CD14-positive monocyte (primary cell): Measurements from ENCODE around the gene SF3A1. TPM values are rescaled to one million over a fixed set of nuclear protein-coding genes. Genes with fewer than 3 reads are reported as not detected.
A peak's percentile ranks its signal among the peaks of the same experiment; 100 is the strongest.

Experiments
- DNase-seq, 3 donors: peaks; one replicate each; pipeline ENCODE4 v3.0.0-alpha.2; 2011 to 2022
- H2AFZ ChIP-seq: 2 replicates; pipeline ENCODE4 v1.6.0; 2012; ENCODE audit warnings: mild to moderate bottlenecking, low read depth, low read length, inconsistent platforms; ENCODE audit not compliant: insufficient read depth, poor library complexity, severe bottlenecking
- H3K27ac ChIP-seq, 2 donors: 1 replicate in 1 of 2; 2 replicates in 1 of 2; pipeline ENCODE4 v1.5.1; 2012 to 2013; ENCODE audit warnings: low read length in 2 of 2, control low read depth in 1 of 2, inconsistent platforms in 1 of 2, low read depth in 1 of 2, mild to moderate bottlenecking in 1 of 2
- H3K27me3 ChIP-seq, 2 donors: one replicate each; pipeline versions ENCODE4 v1.6.0 to v1.6.1; 2011 to 2013; ENCODE audit warnings: low read length in 2 of 2; ENCODE audit not compliant: control insufficient read depth in 2 of 2, insufficient read depth in 2 of 2
- H3K36me3 ChIP-seq, 2 donors: replicated peaks in 1 of 2; 1 replicate in 1 of 2; 2 replicates in 1 of 2; pipeline versions ENCODE4 v1.5.1 to v1.6.1; 2012 to 2013; ENCODE audit warnings: low read length in 2 of 2, control low read depth in 1 of 2, inconsistent platforms in 1 of 2, mild to moderate bottlenecking in 1 of 2; ENCODE audit not compliant: insufficient read depth in 2 of 2, control insufficient read depth in 1 of 2
- H3K4me1 ChIP-seq, 2 donors: 1 replicate in 1 of 2; 2 replicates in 1 of 2; pipeline versions ENCODE4 v1.5.1 to v1.6.1; 2012 to 2013; ENCODE audit warnings: low read length in 2 of 2, control low read depth in 1 of 2, inconsistent platforms in 1 of 2, mild to moderate bottlenecking in 1 of 2, moderate library complexity in 1 of 2; ENCODE audit not compliant: insufficient read depth in 2 of 2, control insufficient read depth in 1 of 2
- H3K4me2 ChIP-seq: replicated peaks from 2 replicates; pipeline ENCODE3; 2012; ENCODE audit warnings: low read length, moderate library complexity, mild to moderate bottlenecking; ENCODE audit not compliant: poor library complexity, severe bottlenecking; ENCODE audit errors: extremely low read depth
- H3K4me3 ChIP-seq, 3 experiments: fragments of 200-600 bp in 1 of 3; sonication (generic) in 1 of 3; replicated peaks in 1 of 3; 1 replicate in 2 of 3; 2 replicates in 1 of 3; pipeline ENCODE4 v1.5.1; 2011 to 2013; ENCODE audit warnings: low read length in 3 of 3, mild to moderate bottlenecking in 3 of 3, control low read depth in 2 of 3, low read depth in 2 of 3, inconsistent platforms in 1 of 3, moderate library complexity in 1 of 3
- H3K79me2 ChIP-seq: 2 replicates; pipeline ENCODE4 v1.6.0; 2012; ENCODE audit warnings: mild to moderate bottlenecking, control low read depth, inconsistent platforms, low read length, moderate library complexity; ENCODE audit not compliant: insufficient read depth
- H3K9ac ChIP-seq: 2 replicates; pipeline ENCODE4 v1.6.0; 2017; ENCODE audit warnings: low read length, mild to moderate bottlenecking; ENCODE audit not compliant: insufficient read depth, poor library complexity, severe bottlenecking
- H3K9me3 ChIP-seq, 2 donors: replicated peaks in 1 of 2; 1 replicate in 1 of 2; 2 replicates in 1 of 2; pipeline versions ENCODE4 v1.5.1 to v1.6.1; 2012 to 2013; ENCODE audit warnings: low read length in 2 of 2, control low read depth in 1 of 2; ENCODE audit not compliant: control insufficient read depth in 1 of 2, insufficient read depth in 1 of 2
- H4K20me1 ChIP-seq: 2 replicates; pipeline ENCODE4 v1.6.0; 2012; ENCODE audit warnings: mild to moderate bottlenecking, low read length, control low read depth, moderate library complexity; ENCODE audit not compliant: insufficient read depth
- H3K27ac Mint-ChIP-seq, 7 donors: one replicate each; pipeline ENCODE4 v1.8.0; 2020; ENCODE audit warnings: mild to moderate bottlenecking in 7 of 7, mixed read lengths in 7 of 7, moderate library complexity in 6 of 7, inconsistent platforms in 2 of 7
- H3K27me3 Mint-ChIP-seq, 3 donors: one replicate each; pipeline ENCODE4 v1.8.0; 2021 to 2022; ENCODE audit warnings: low read depth in 3 of 3, mild to moderate bottlenecking in 3 of 3, mixed read lengths in 3 of 3, moderate library complexity in 3 of 3, inconsistent platforms in 1 of 3
- H3K36me3 Mint-ChIP-seq, 2 donors: one replicate each; pipeline ENCODE4 v1.8.0; 2020; ENCODE audit warnings: mixed read lengths in 2 of 2, inconsistent platforms in 1 of 2, mild to moderate bottlenecking in 1 of 2
- H3K4me1 Mint-ChIP-seq: one replicate; pipeline ENCODE4 v1.8.0; 2020; ENCODE audit warnings: mild to moderate bottlenecking, mixed read lengths
- H3K4me3 Mint-ChIP-seq, 2 donors: one replicate each; pipeline ENCODE4 v1.8.0; 2020; ENCODE audit warnings: mild to moderate bottlenecking in 2 of 2, mixed read lengths in 2 of 2, moderate library complexity in 1 of 2
- H3K9me3 Mint-ChIP-seq, 7 donors: one replicate each; pipeline ENCODE4 v1.8.0; 2020 to 2022; ENCODE audit warnings: mixed read lengths in 7 of 7, mild to moderate bottlenecking in 6 of 7, moderate library complexity in 6 of 7, inconsistent platforms in 2 of 7
- WGBS: methylation state at CpG from one replicate; pipeline ENCODE4 v1.1.5; 2013; ENCODE audit warnings: missing lambda C conversion rate; ENCODE audit not compliant: insufficient coverage; 5-methylcytosine and 5-hydroxymethylcytosine counted together
- intact Hi-C, 2 donors: fragments of 100-400 bp; cut with micrococcal nuclease; formaldehyde crosslinking; loops; one replicate each; pipeline versions ENCODE4 v1.15.0 to v1.15.1; 2023
- polyA plus RNA-seq, 3 donors: library from polyadenylated mRNA; depleted of rRNA in 1 of 3; unstranded in 2 of 3; stranded (reverse) in 1 of 3; fragments of 300-500 nt in 2 of 3; fragments of >200 nt in 1 of 3; fragmentation: Illumina TruSeq in 2 of 3; gene quantifications; 1 replicate in 2 of 3; 2 replicates in 1 of 3; pipeline ENCODE4 v1.2.3, GENCODE V29; 2012 to 2021
- TF ChIP-seq, protein P1 (sequence below): fragments of 200-600 bp; IDR thresholded peaks from one replicate; pipeline ENCODE4 v1.8.0; 2022; ENCODE audit warnings: antibody characterized with exemption, mild to moderate bottlenecking

The SF3A1 gene
- polyA plus RNA-seq, 3 donors = 34.7 to 102 (median 52.1) TPM

DNA sequence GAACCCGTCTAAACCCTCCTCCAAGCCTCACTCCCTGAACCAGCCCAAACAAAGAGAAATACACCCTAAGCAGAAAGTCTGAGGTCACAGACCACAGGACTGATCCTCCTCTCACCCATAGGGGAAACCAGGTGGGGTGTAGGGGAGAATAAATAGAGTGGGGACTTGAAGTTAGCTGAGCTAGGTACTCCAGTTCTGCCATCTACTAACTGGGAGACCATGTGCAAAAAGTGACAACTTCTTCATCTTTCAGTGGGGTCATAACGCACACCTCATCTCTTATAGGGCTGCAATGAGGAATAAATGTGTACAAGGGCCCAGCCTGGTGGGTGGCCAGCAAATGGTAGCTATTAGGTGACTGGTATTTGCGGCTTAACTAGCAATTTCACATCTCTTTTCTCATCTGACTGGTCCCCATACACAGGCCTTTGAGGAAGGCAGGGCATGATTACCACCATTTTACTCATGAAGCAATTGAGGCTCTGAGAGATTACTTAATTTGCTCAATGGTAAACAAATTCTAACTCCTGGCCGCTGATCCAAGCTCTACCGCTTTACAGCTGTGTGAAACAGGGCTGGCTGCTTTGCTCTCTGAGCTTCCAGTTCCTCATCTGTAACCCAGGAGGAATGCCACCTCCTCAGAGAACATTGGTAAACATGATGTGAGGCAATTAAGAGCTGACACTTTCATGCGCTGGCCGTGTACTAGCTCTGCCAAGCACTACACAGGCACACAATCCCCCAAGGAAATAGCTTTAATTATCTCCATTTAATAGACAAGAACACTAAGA is 46.5 kb downstream of the SF3A1 start:
- Histone ChIP-seq H3K27ac (peak overlapping the region; percentile 72 to 90), H3K9me3 (no peaks in the 10 kb centered on the region), H3K36me3 (no peaks in the 10 kb centered on the region), H3K4me1 (peaks cover 95 to 100% of the 10 kb centered on the region in 2 donors), H3K27me3 (no peaks in the 10 kb centered on the region), H3K9ac (peak overlapping the region; percentile 29), H4K20me1 (no peaks in the 10 kb centered on the region), H3K4me2 (peak overlapping the region; percentile 61), H3K79me2 (peaks cover 70% of the 10 kb centered on the region), H3K4me3 (peak overlapping the region in 1 of 3 experiments; percentile 59), H2AFZ (peak overlapping the region; percentile 16)
- H3K27ac Mint-ChIP-seq = peak overlapping the region; percentile 86 to 96 (median 93)
- TF ChIP-seq, protein P1, sequence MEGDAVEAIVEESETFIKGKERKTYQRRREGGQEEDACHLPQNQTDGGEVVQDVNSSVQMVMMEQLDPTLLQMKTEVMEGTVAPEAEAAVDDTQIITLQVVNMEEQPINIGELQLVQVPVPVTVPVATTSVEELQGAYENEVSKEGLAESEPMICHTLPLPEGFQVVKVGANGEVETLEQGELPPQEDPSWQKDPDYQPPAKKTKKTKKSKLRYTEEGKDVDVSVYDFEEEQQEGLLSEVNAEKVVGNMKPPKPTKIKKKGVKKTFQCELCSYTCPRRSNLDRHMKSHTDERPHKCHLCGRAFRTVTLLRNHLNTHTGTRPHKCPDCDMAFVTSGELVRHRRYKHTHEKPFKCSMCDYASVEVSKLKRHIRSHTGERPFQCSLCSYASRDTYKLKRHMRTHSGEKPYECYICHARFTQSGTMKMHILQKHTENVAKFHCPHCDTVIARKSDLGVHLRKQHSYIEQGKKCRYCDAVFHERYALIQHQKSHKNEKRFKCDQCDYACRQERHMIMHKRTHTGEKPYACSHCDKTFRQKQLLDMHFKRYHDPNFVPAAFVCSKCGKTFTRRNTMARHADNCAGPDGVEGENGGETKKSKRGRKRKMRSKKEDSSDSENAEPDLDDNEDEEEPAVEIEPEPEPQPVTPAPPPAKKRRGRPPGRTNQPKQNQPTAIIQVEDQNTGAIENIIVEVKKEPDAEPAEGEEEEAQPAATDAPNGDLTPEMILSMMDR = no peak
- H3K27me3 Mint-ChIP-seq = peaks cover 0 to 5% (median 0%) of the 10 kb centered on the region in 3 donors
- peak; percentile 79 to 91 (median 87) for DNase-seq
- H3K9me3 Mint-ChIP-seq = peaks cover 0 to 4% (median 0%) of the 10 kb centered on the region in 7 donors
- H3K4me1 Mint-ChIP-seq = peaks cover 95% of the 10 kb centered on the region
- intact Hi-C loops = loop anchor here in 1 of 2 donors (2.0 to 10.0 kb wide), 2 partner anchors 15 to 45 kb away; partner anchors contain the start of genes CCDC157 and SF3A1
- WGBS = 0% methylated on average over 4 of the region's 7 CpGs
- peaks cover 18 to 35% of the 10 kb centered on the region in 2 donors for H3K36me3 Mint-ChIP-seq
- H3K4me3 Mint-ChIP-seq = peak overlapping the region; percentile 12 to 62

DNA sequence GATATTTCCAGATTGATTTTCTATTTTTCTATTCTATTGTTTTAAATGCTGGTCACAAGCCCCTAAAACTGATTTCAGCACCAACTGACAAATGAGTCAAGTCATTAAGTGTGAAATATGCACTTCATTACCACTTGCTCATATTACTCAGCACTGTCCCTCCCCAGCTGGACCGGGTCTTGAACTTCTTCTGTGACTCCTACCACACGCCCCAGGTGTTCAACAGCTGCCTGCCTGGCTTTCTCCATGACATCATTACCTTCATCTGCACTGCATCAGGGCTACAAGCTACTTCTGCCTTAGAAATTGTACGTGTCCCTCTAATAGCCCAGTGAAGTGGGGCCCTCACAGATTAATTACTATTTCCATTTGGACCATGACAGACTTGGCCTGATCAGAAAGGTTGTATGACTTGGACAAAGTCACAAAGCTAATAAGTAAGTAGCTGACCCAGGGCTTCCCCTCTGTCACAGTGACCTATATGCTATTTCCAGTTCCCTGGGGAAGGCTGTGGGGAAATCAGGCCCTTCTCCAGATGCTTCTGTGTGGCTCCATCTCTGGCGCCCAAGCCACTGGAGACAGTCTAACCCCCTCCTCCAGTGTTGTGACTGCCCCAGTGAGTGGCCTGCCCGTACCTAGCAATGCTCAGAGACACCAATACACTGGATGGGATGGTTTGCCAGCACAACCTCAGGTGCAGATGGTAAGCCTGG is 48.0 kb downstream of the SF3A1 start:
- Histone ChIP-seq H3K4me3 (no peak overlapping the region), H3K27ac (peak overlapping the region in 1 of 2 donors; percentile 90), H2AFZ (no peak overlapping the region), H3K9ac (no peak overlapping the region), H3K4me1 (peaks cover 95 to 100% of the 10 kb centered on the region in 2 donors), H3K27me3 (no peaks in the 10 kb centered on the region), H3K4me2 (no peak overlapping the region), H3K9me3 (no peaks in the 10 kb centered on the region), H4K20me1 (no peaks in the 10 kb centered on the region), H3K79me2 (peaks cover 70% of the 10 kb centered on the region), H3K36me3 (no peaks in the 10 kb centered on the region)
- Mint-ChIP-seq H3K27me3 (peaks cover 0 to 5% (median 0%) of the 10 kb centered on the region in 3 donors), H3K4me3 (no peak overlapping the region), H3K27ac (peak overlapping the region in 5 of 7 donors; percentile 59 to 96 (median 95)), H3K4me1 (peaks cover 95% of the 10 kb centered on the region), H3K9me3 (peaks cover 0 to 4% (median 0%) of the 10 kb centered on the region in 7 donors), H3K36me3 (peaks cover 16 to 28% of the 10 kb centered on the region in 2 donors)
- DNase-seq = no peak
- WGBS = 71% methylated on average over 4 of the region's 5 CpGs
- intact Hi-C loops = loop anchor here in 1 of 2 donors (10.0 kb wide), 1 partner anchor 46 kb away; the partner anchor contains the start of genes CCDC157 and SF3A1
- TF ChIP-seq, protein P1 = no peak
